ENCODE results near the gene KCNJ2. TPM values are rescaled to one million over a fixed set of nuclear protein-coding genes. Genes with fewer than 3 reads are reported as not detected.

Gene KCNJ2
- total and polyA plus RNA-seq, 10 of the 15 experiments (the other 5 are each of a cell fraction or from before 2014, with no cell fraction given), result 1.6 to 10.1 (median 3.2) TPM

- no peak for ATAC-seq
- no peak for FAIRE-seq
- 21% methylated on average over 3 of the region's 3 CpGs for whole genome bisulfite sequencing (ENCODE audit: insufficient coverage, insufficient replicate concordance, low lambda C conversion rate, missing lambda C conversion rate)
- TF ChIP-seq MAX (IDR thresholded peaks at IDR 0.05; ENCODE audit: low read depth, low read length), result no peak
- no peak for TF ChIP-seq LARP7 (IDR thresholded peaks at IDR 0.05)
- TF ChIP-seq POU2F2 (IDR thresholded peaks at IDR 0.05; ENCODE audit: borderline replicate concordance, low read depth, low read length), result no peak
- no peak for TF ChIP-seq RB1 (IDR thresholded peaks at IDR 0.05; ENCODE audit: borderline replicate concordance)
- no peak for TF ChIP-seq ZZZ3 (IDR thresholded peaks at IDR 0.05; ENCODE audit: control insufficient read depth, insufficient read length, low read depth)
- TF ChIP-seq BCL11A (IDR thresholded peaks at IDR 0.05; ENCODE audit: low read depth, low read length), result no peak
- TF ChIP-seq NKRF (conservative IDR thresholded peaks at IDR 0.05), result no peak
- no peak for TF ChIP-seq MTA2 (IDR thresholded peaks at IDR 0.05; ENCODE audit: low read depth)
- TF ChIP-seq TCF7 (IDR thresholded peaks at IDR 0.05; ENCODE audit: borderline replicate concordance), result no peak
- TF ChIP-seq, protein P1, sequence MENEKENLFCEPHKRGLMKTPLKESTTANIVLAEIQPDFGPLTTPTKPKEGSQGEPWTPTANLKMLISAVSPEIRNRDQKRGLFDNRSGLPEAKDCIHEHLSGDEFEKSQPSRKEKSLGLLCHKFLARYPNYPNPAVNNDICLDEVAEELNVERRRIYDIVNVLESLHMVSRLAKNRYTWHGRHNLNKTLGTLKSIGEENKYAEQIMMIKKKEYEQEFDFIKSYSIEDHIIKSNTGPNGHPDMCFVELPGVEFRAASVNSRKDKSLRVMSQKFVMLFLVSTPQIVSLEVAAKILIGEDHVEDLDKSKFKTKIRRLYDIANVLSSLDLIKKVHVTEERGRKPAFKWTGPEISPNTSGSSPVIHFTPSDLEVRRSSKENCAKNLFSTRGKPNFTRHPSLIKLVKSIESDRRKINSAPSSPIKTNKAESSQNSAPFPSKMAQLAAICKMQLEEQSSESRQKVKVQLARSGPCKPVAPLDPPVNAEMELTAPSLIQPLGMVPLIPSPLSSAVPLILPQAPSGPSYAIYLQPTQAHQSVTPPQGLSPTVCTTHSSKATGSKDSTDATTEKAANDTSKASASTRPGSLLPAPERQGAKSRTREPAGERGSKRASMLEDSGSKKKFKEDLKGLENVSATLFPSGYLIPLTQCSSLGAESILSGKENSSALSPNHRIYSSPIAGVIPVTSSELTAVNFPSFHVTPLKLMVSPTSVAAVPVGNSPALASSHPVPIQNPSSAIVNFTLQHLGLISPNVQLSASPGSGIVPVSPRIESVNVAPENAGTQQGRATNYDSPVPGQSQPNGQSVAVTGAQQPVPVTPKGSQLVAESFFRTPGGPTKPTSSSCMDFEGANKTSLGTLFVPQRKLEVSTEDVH (IDR thresholded peaks at IDR 0.05; ENCODE audit: low read depth, partially characterized antibody), result no peak
- no peak for TF ChIP-seq POLR2AphosphoS5 (IDR thresholded peaks at IDR 0.05; ENCODE audit: low read length)
- TF ChIP-seq SREBF1 (IDR thresholded peaks at IDR 0.05; ENCODE audit: low read length), result no peak
- TF ChIP-seq PKNOX1 (IDR thresholded peaks at IDR 0.05), result no peak
- TF ChIP-seq MYC (IDR thresholded peaks at IDR 0.05; ENCODE audit: insufficient read depth, insufficient read length, insufficient replicate concordance, low read length, severe bottlenecking), result no peak
Observed at GRCh38 chr17:70181866-70182265, 12.5 kb downstream of the KCNJ2 start.

More at GRCh38 chr17:70181866-70182265, 12.5 kb downstream of the KCNJ2 start:
- Histone ChIP-seq H3K4me3 (no peak overlapping the region), H2AFZ (ENCODE audit: control insufficient read depth, low read depth, low read length) (no peak overlapping the region), H3K9me3 (replicated peaks; ENCODE audit: control insufficient read depth, insufficient read depth, low read length) (no peaks in the 10 kb centered on the region), H4K20me1 (ENCODE audit: control insufficient read depth, insufficient read depth) (no peaks in the 10 kb centered on the region), H3K4me1 (ENCODE audit: control insufficient read depth, insufficient read depth, low read length) (no peaks in the 10 kb centered on the region), H3K4me2 (ENCODE audit: control insufficient read depth, insufficient read depth) (no peak overlapping the region), H3K79me2 (ENCODE audit: control insufficient read depth, insufficient read depth, low read length) (no peaks in the 10 kb centered on the region), H3K36me3 (ENCODE audit: control insufficient read depth in 2 of 2, insufficient read depth in 2 of 2, low read length in 1 of 2) (no peaks in the 10 kb centered on the region), H3K9ac (ENCODE audit: control insufficient read depth, insufficient read depth, low read length) (no peak overlapping the region), H3K27ac (ENCODE audit: control insufficient read depth, insufficient read depth) (no peak overlapping the region), H3K27me3 (replicated peaks in 1 of 2; ENCODE audit: control insufficient read depth in 2 of 2, insufficient read depth in 2 of 2, low read length in 1 of 2) (no peaks in the 10 kb centered on the region; a peak in 1 of 4 replicates)
- DNase-seq (ENCODE audit: low read depth, low spot score), result no peak
- in situ Hi-C loops (cut with MboI) (no loop called here), intact Hi-C loops (cut with micrococcal nuclease; ENCODE audit: unreplicated experiment) (no loop called here)
- ChIA-PET RAD21 (ENCODE audit: unreplicated experiment) (interaction anchor here (0.7 to 1.2 kb wide), 4 partner anchors 13 to 64 kb away, joined by 3 to 4 read pairs (median 4); no protein-coding TSS in a partner anchor), SMC1A (ENCODE audit: uncharacterized antibody, unreplicated experiment) (interaction anchor here (0.7 to 3.4 kb wide), 9 partner anchors 9 to 574 kb away, joined by 3 to 17 read pairs (median 4); no protein-coding TSS in a partner anchor), POLR2A (interaction anchor here (1.4 to 2.1 kb wide), 2 partner anchors 11 to 12 kb away, joined by 7 to 8 read pairs; partner anchors contain the start of gene KCNJ2), CTCF (interaction anchor here (0.9 to 1.2 kb wide), 3 partner anchors 11 to 574 kb away, joined by 3 to 6 read pairs (median 3); no protein-coding TSS in a partner anchor)
- BruUV-seq (replicated peaks), result no TSS peak
